HepG2 (cell line): ENCODE results near the gene PTPRM. TPM values are rescaled to one million over a fixed set of nuclear protein-coding genes. Genes with fewer than 3 reads are reported as not detected.

Experiments used
- ATAC-seq: fragments of 200-7000 bp; cut with Tn5 transposase; 3 replicates; pipeline ENCODE4 v1.9.1; 2020; ENCODE audit warnings: mild to moderate bottlenecking, moderate library complexity
- BruUV-seq: library from RNA; stranded (reverse); fragments of 400-500 nt; replicated peaks from 2 replicates; lab custom pipeline; 2021; lab: Mats Ljungman, UMichigan
- CTCF ChIA-PET: fragments of 300-600 bp; formaldehyde crosslinking; extraction: SDS; loops from one replicate; lab custom pipeline; 2021; ENCODE audit warnings: low total read pairs, inconsistent platforms, low intra/inter-chr PET ratio; lab: Yijun Ruan, JAX
- POLR2A ChIA-PET: fragments of 350-600 bp; sonication (Branson Sonifier 250); formaldehyde crosslinking; loops from one replicate; lab custom pipeline; 2020; ENCODE audit warnings: antibody characterized with exemption, inconsistent platforms; lab: Yijun Ruan, JAX
- DNase-seq: peaks from one replicate; pipeline ENCODE4 v3.0.0-alpha.2; 2015; ENCODE audit warnings: low spot score
- FAIRE-seq: peaks from 3 replicates; lab custom pipeline; 2011; peaks lifted over from hg19 to GRCh38; lab: Jason Lieb, UNC
- H2AFZ ChIP-seq: one replicate; pipeline ENCODE4 v1.6.1; 2011; ENCODE audit warnings: low read length, inconsistent platforms
- H3K27ac ChIP-seq: fragments of 300-600 bp; 3 replicates; pipeline ENCODE4 v1.8.0; 2011; ENCODE audit warnings: mixed run types, mild to moderate bottlenecking, mixed read lengths, low read length, inconsistent platforms; ENCODE audit not compliant: insufficient read depth; ENCODE audit errors: extremely low read length
- H3K27me3 ChIP-seq, 2 experiments: fragments of 200-600 bp in 1 of 2; 2 replicates in 1 of 2; 3 replicates in 1 of 2; pipeline versions ENCODE4 v1.6.0 to v1.8.0; 2011; ENCODE audit warnings: low read length in 2 of 2, mild to moderate bottlenecking in 2 of 2, moderate library complexity in 2 of 2, inconsistent platforms in 1 of 2; ENCODE audit not compliant: insufficient read depth in 2 of 2, control insufficient read depth in 1 of 2
- H3K36me3 ChIP-seq, 2 experiments: fragments of 200-600 bp in 1 of 2; replicated peaks in 1 of 2; 2 replicates in 1 of 2; 3 replicates in 1 of 2; pipeline versions ENCODE4 v1.5.1 to v1.8.0; 2011; ENCODE audit warnings: low read length in 2 of 2, inconsistent platforms in 1 of 2; ENCODE audit not compliant: insufficient read depth in 2 of 2, control insufficient read depth in 1 of 2
- H3K4me1 ChIP-seq: 2 replicates; pipeline ENCODE4 v1.5.1; 2012; ENCODE audit warnings: low read length, inconsistent platforms; ENCODE audit not compliant: insufficient read depth
- H3K4me2 ChIP-seq: 2 replicates; pipeline ENCODE4 v1.6.0; 2011; ENCODE audit warnings: low read depth, low read length, inconsistent platforms
- H3K4me3 ChIP-seq, 3 experiments: fragments of 200-600 bp in 1 of 3; sonication (generic), shearing (Covaris generic) in 1 of 3; replicated peaks in 1 of 3; 2 replicates each; pipeline ENCODE4 v1.5.1; 2011 to 2016; ENCODE audit warnings: low read length in 3 of 3, inconsistent platforms in 2 of 3, low read depth in 2 of 3, mild to moderate bottlenecking in 2 of 3, control low read depth in 1 of 3, mixed read lengths in 1 of 3; ENCODE audit not compliant: insufficient read depth in 1 of 3
- H3K79me2 ChIP-seq: one replicate; pipeline ENCODE4 v1.6.1; 2011; ENCODE audit warnings: low read length, inconsistent platforms; ENCODE audit not compliant: insufficient read depth
- H3K9ac ChIP-seq: 2 replicates; pipeline ENCODE4 v1.6.0; 2011; ENCODE audit warnings: mild to moderate bottlenecking, low read depth, low read length, inconsistent platforms; ENCODE audit not compliant: insufficient read depth
- H3K9me3 ChIP-seq: 2 replicates; pipeline ENCODE4 v1.5.1; 2012; ENCODE audit warnings: mild to moderate bottlenecking, low read length
- H4K20me1 ChIP-seq: 2 replicates; pipeline ENCODE4 v1.6.0; 2011; ENCODE audit warnings: inconsistent platforms, mild to moderate bottlenecking, low read length, moderate library complexity; ENCODE audit not compliant: insufficient read depth
- ETV6 ChIP-seq: sonication (generic); formaldehyde crosslinking; conservative IDR thresholded peaks from 2 replicates; pipeline ENCODE4 v1.4.0; 2020; ENCODE audit warnings: missing genetic modification reagents
- LRRFIP1 ChIP-seq: sonication (generic); formaldehyde crosslinking; conservative IDR thresholded peaks from 2 replicates; pipeline ENCODE4 v1.4.0; 2020; ENCODE audit warnings: missing genetic modification reagents
- MYPOP ChIP-seq: sonication (generic); formaldehyde crosslinking; IDR thresholded peaks from 2 replicates; pipeline ENCODE4 v1.8.1; 2023; ENCODE audit warnings: mild to moderate bottlenecking, moderate library complexity, missing genetic modification reagents
- SUZ12 ChIP-seq: fragments of 150-350 bp; IDR thresholded peaks from 2 replicates; pipeline ENCODE4 v1.6.1; 2014; ENCODE audit warnings: low read depth, low read length
- USF2 ChIP-seq, 2 experiments: sonication (generic) in 1 of 2; formaldehyde crosslinking in 1 of 2; IDR thresholded peaks; 2 replicates each; pipeline versions ENCODE4 v1.5.1 to v1.6.1; 2011 to 2020; ENCODE audit warnings: borderline replicate concordance in 1 of 2, low read depth in 1 of 2, low read length in 1 of 2, mild to moderate bottlenecking in 1 of 2, missing genetic modification reagents in 1 of 2, moderate library complexity in 1 of 2
- ZBTB33 ChIP-seq: sonication (generic); formaldehyde crosslinking; IDR thresholded peaks from 2 replicates; pipeline ENCODE4 v1.4.0; 2020; ENCODE audit warnings: missing genetic modification reagents
- ZNF12 ChIP-seq: sonication (generic); formaldehyde crosslinking; IDR thresholded peaks from 2 replicates; pipeline ENCODE4 v1.5.0; 2020; ENCODE audit warnings: missing genetic modification reagents
- ZNF773 ChIP-seq: sonication (generic); formaldehyde crosslinking; IDR thresholded peaks from 2 replicates; pipeline ENCODE4 v1.4.0; 2020; ENCODE audit warnings: missing genetic modification reagents, borderline replicate concordance
- ZNF776 ChIP-seq: sonication (generic); formaldehyde crosslinking; IDR thresholded peaks from 2 replicates; pipeline ENCODE4 v1.4.0; 2020; ENCODE audit warnings: mild to moderate bottlenecking, missing genetic modification reagents
- ZSCAN12 ChIP-seq: sonication (generic); formaldehyde crosslinking; IDR thresholded peaks from 2 replicates; pipeline ENCODE4 v1.9.0; 2021; ENCODE audit warnings: mild to moderate bottlenecking, missing genetic modification reagents
- WGBS: methylation state at CpG from one replicate; pipeline ENCODE4 v1.1.6; 2017; ENCODE audit warnings: low lambda C conversion rate; 5-methylcytosine and 5-hydroxymethylcytosine counted together
- in situ Hi-C: cut with HindIII; loops from 2 replicates; pipeline ENCODE4 v1.10.0; 2017; ENCODE audit warnings: low pct_unique_long_range_greater_than_20kb; ENCODE audit not compliant: extremely low pct_ligation_motif_present
- intact Hi-C: fragments of 100-400 bp; cut with micrococcal nuclease; formaldehyde crosslinking; loops from one replicate; pipeline ENCODE4 v1.10.0; 2022; ENCODE audit not compliant: unreplicated experiment
- polyA plus RNA-seq, 8 experiments: library from polyadenylated mRNA; depleted of rRNA in 3 of 8; stranded (reverse) in 7 of 8; unstranded in 1 of 8; fragments of >200 nt; fragmentation: Illumina TruSeq in 4 of 8; extraction: Trizol in 4 of 8; gene quantifications; 2 replicates each; pipeline versions ENCODE4 v1.2.1 to v1.2.3, GENCODE V29; 2011 to 2016; ENCODE audit warnings: low read depth in 4 of 8, missing spikeins in 1 of 8, mixed read lengths in 1 of 8; ENCODE audit not compliant: insufficient read depth in 1 of 8
- total RNA-seq, 5 experiments: library from RNA; depleted of rRNA; stranded (reverse); fragments of >200 nt; fragmentation: Illumina TruSeq; extraction: Trizol; gene quantifications; 2 replicates each; pipeline ENCODE4 v1.2.3, GENCODE V29; 2016; ENCODE audit warnings: low read depth in 1 of 5

PTPRM gene
- total and polyA plus RNA-seq, 2 of the 13 experiments (the other 11 are each of a cell fraction or from before 2014, with no cell fraction given) = 12.6 to 108 TPM

- peak; percentile 4 for FAIRE-seq
- no TSS peak for BruUV-seq
- CTCF ChIA-PET = no interaction called here
- Histone ChIP-seq H3K4me2 (no peak overlapping the region), H3K9ac (no peak overlapping the region), H2AFZ (no peak overlapping the region), H3K27me3 (no peaks in the 10 kb centered on the region), H3K4me3 (no peak overlapping the region), H3K79me2 (peaks cover 13% of the 10 kb centered on the region), H4K20me1 (no peaks in the 10 kb centered on the region; the same call in 1 of the 2 replicates), H3K4me1 (peaks cover 46% of the 10 kb centered on the region), H3K36me3 (no peaks in the 10 kb centered on the region), H3K9me3 (no peaks in the 10 kb centered on the region), H3K27ac (no peak overlapping the region)
- POLR2A ChIA-PET = no interaction called here
- no peak for ATAC-seq
- WGBS = 97% methylated on average over 8 of the region's 9 CpGs
- DNase-seq = no peak
- TF ChIP-seq ZBTB33 (peak; percentile 93), SUZ12 (no peak)
- intact Hi-C loops (no loop called here), in situ Hi-C loops (no loop called here)
Observed at GRCh38 chr18:7615840-7616239, 48.7 kb downstream of the PTPRM start.

- Histone ChIP-seq H4K20me1 (no peaks in the 10 kb centered on the region; the same call in 1 of the 2 replicates), H3K9me3 (no peaks in the 10 kb centered on the region), H3K79me2 (peaks cover 13% of the 10 kb centered on the region), H3K9ac (no peak overlapping the region), H3K4me3 (no peak overlapping the region), H3K4me1 (peaks cover 46% of the 10 kb centered on the region), H2AFZ (no peak overlapping the region), H3K36me3 (no peaks in the 10 kb centered on the region), H3K27me3 (no peaks in the 10 kb centered on the region), H3K4me2 (no peak overlapping the region), H3K27ac (no peak overlapping the region)
- DNase-seq (no peak), FAIRE-seq (no peak), ATAC-seq (peak; percentile 46; the same call in 2 of the 3 replicates)
- WGBS = 73% methylated on average over 4 of the region's 4 CpGs
- in situ Hi-C loops (no loop called here), intact Hi-C loops (no loop called here)
- no TSS peak for BruUV-seq
- CTCF ChIA-PET = no interaction called here
- POLR2A ChIA-PET = no interaction called here
- TF ChIP-seq ZNF773 (CRISPR knock-in tag) (no peak), USF2 (IDR thresholded peaks at IDR 0.05; ENCODE audit: low read depth, low read length) (no peak), USF2 (CRISPR knock-in tag; IDR thresholded peaks at IDR 0.05; ENCODE audit: borderline replicate concordance) (no peak), ZNF12 (CRISPR knock-in tag) (no peak), ZSCAN12 (no peak), LRRFIP1 (CRISPR knock-in tag) (no peak), ETV6 (CRISPR knock-in tag) (no peak), MYPOP (no peak), ZNF776 (CRISPR knock-in tag) (no peak)
Observed at GRCh38 chr18:7616661-7617060, 49.5 kb downstream of the PTPRM start.
